Measurements from ENCODE around the gene ISG20L2. TPM values are rescaled to one million over a fixed set of nuclear protein-coding genes. Genes with fewer than 3 reads are reported as not detected.
"Not testable (repeated sequence)": the region's sequence is repeated elsewhere in the genome, so short reads cannot be mapped to it uniquely, and the experiment has no call there.

Gene ISG20L2, protein sequence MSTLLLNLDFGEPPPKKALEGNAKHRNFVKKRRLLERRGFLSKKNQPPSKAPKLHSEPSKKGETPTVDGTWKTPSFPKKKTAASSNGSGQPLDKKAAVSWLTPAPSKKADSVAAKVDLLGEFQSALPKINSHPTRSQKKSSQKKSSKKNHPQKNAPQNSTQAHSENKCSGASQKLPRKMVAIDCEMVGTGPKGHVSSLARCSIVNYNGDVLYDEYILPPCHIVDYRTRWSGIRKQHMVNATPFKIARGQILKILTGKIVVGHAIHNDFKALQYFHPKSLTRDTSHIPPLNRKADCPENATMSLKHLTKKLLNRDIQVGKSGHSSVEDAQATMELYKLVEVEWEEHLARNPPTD
- polyA plus RNA-seq, result 10 to 100 TPM in 2 of 3 donors, 1 to 10 TPM in 1; 9.3 to 17.1 (median 15.7) TPM

- WGBS, 3 donors, result 1% methylated on average over 55 to 57 of the region's 57 CpGs
Observed at GRCh38 chr1:156728599-156729462, at the start of gene ISG20L2. ISG20L2 (minus strand) TSS chr1:156728766; CDS start chr1:156727652, 1,114 bp downstream.

GRCh38 chr1:156777573-156777972 lies 49.0 kb upstream of the ISG20L2 start:
- no peak overlapping the region for H3K27ac ChIP-seq (ENCODE audit: low read depth, low read length)
- 40 to 65% (median 60%) methylated on average over 1 of the region's 1 CpG for WGBS, 3 donors

More at GRCh38 chr1:156728599-156729462, at the start of gene ISG20L2:
- peak within 1 kb of the TSS; percentile 90 for H3K27ac ChIP-seq (ENCODE audit: low read depth, low read length)

DNA sequence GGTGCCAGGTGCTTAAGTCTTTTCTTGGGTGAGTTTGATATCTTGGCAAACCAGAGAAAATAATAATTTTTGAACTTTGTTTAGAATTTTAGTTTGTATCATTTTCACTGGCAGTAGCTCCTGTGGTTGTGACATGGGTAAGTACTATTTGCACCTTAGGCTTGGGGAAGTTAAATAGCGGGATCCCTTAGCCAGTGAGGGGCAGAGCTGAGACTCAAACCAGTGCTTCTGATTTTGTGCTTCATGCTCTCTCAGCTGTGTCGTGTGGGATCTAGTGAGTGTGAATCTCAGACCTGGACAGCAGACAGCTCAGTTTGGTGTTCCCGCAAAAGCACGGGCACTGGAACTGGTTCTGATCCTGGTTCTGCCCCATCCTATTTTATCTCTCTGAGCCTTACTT lies 48.4 kb upstream of the ISG20L2 start:
- WGBS, 3 donors, result 68 to 73% (median 70%) methylated on average over 4 of the region's 4 CpGs
- no peak overlapping the region for H3K27ac ChIP-seq (ENCODE audit: low read depth, low read length)

- WGBS, 3 donors, result 86 to 90% (median 86%) methylated on average over 5 of the region's 5 CpGs
Observed at GRCh38 chr1:156775799-156776198, 47.2 kb upstream of the ISG20L2 start.

GRCh38 chr1:156773607-156774006 lies 45.0 kb upstream of the ISG20L2 start:
- no peak overlapping the region for H3K27ac ChIP-seq (ENCODE audit: low read depth, low read length)
- 88 to 94% (median 90%) methylated on average over 3 of the region's 3 CpGs for WGBS, 3 donors

More at GRCh38 chr1:156775799-156776198, 47.2 kb upstream of the ISG20L2 start:
- H3K27ac ChIP-seq (ENCODE audit: low read depth, low read length), result no peak overlapping the region

DNA sequence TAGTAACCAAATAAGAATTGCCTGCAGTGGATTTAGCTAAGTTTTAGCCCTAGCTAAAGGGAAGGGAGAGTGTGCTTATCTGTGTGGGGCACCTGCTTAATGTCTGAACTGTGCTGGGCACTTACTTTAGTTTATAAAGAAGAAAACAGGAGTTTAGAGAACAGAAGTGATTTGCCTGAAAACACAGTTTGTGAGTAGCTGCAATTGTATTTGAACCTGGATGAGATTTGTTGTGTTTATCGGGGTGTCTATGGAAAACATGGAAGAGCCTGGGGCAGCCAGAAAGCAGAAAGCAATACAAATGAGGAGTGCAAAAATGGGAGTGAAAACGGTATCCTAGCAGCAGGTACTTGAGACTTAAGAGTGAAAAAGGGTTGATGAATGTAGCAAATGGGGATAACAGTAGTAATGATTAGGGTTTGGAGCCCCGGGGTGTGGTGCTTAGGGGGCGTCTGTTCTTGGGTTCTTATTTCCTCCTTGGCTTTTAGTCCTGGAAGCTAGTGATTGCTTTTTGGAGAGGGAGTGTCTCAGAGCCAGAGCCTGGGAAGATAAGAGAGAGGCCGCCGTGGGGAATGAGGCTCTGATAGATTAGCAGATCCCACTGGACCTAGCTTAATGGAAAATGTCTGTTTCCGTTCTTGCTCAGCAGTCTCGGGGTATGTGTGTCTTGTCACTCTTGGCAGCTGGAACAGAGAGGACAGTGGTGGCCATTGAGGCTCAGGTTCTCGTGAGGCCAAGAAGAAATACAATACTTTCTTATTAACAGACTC lies 44.3 kb upstream of the ISG20L2 start:
- 42 to 53% (median 44%) methylated on average over 9 of the region's 9 CpGs for WGBS, 3 donors
- no peak overlapping the region for H3K27ac ChIP-seq (ENCODE audit: low read depth, low read length)

DNA sequence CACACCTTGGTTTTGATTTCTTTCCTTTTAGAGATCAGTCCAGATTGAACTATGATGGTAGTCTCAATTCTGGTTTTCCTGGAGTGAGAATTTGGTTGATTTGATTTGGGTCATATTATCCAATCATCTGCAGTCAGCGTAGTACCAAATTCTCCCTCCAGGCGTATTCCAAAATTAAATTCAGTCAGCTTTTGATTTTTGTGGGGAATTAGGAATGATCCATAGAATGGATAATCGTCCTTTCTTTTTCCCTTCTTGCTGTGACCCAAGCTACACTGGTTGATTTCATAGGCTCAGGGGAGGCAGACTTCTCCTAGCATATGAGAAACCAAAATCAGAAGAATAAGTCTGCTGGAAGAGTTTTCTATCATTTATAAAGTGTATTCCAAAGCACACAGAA lies 43.7 kb upstream of the ISG20L2 start:
- 83 to 94% (median 89%) methylated on average over 3 of the region's 3 CpGs for WGBS, 3 donors
- no peak overlapping the region for H3K27ac ChIP-seq (ENCODE audit: low read depth, low read length)

DNA sequence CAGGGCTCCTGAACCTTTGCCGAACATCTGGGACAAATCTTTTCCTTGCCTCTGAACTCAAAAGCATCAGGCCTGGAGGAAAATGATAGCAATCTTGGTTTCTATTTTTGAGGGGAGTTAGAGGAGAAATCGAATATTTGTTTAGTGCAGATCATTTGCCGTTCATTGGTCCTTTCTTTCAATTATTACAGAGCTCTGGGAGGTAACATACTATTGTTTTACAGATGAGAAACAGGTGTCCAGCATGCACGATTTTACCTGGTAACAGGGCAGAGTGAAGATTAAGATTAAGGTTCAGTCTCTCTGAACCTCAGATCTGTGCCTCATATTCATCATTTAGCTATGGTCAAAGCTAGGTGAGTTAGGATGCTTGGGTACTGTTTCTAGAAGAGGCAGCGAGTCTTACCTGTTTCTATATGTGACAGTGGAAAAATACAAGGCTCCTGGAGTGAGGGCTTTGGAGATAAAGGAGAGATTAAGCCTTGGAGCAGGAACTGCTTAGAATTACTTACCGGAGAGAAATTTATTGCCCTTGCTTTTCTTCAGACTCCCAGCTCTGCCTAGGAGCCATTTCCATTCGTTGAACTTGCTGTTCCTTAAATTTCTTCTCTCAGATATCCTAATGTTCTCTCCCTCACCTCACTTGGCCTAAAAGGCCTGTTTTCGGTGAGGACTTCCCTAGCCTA lies 40.2 kb upstream of the ISG20L2 start:
- H3K27ac ChIP-seq (ENCODE audit: low read depth, low read length), result no peak overlapping the region
- 14 to 31% (median 30%) methylated on average over 8 of the region's 8 CpGs for WGBS, 3 donors

GRCh38 chr1:156767879-156768604 lies 39.5 kb upstream of the ISG20L2 start:
- WGBS, 3 donors, result 0 to 1% (median 0%) methylated on average over 31 of the region's 31 CpGs

DNA sequence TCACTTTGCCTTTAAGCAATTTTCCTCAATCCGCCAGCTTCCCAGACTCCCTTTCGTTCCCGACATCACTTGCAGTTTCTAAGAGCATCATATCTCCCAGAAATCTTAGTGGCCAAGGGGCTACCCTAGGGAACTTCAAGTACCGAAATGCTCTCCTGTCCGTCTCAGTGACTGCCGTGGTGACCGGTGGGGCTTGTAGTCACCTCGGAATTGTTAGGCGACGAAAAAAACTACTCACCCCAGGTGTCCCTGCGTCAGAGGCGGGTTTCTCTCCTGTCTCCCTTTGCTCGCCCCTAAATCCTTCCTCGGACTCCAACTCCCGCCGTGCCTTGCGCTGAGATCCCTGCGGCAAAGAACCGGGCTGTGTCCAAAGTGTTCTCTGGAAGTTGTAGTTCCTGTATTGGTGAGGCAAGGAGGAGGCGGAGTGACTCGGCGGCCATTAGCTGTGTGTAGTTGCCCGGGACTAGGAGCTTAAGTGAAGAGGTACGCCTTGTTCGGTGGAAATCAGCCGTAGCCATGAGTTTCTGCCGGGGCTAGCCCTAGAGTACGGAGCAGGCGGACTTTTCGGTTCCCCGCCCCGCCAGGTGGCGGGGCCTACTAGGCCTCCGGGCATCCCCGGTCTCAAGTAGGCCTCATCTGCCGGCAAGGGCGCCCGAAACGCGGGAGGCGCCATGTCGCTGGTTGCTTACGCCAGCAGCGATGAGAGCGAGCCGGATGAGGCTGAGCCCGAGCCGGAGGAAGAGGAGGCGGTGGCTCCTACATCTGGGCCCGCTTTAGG lies 38.7 kb upstream of the ISG20L2 start, which contains the start of gene PRCC:
TSS of gene PRCC (plus strand) at position 435 of the 778 bp plus-strand sequence. CDS start at position 672, 237 bp downstream.
- 0% methylated on average over 49 to 50 of the region's 50 CpGs for WGBS, 3 donors

More at GRCh38 chr1:156767879-156768604, 39.5 kb upstream of the ISG20L2 start:
- H3K27ac ChIP-seq (ENCODE audit: low read depth, low read length), result no peak overlapping the region

GRCh38 chr1:156766298-156767100 lies 37.9 kb upstream of the ISG20L2 start:
- H3K27ac ChIP-seq (ENCODE audit: low read depth, low read length), result no peak overlapping the region
- 7 to 9% (median 9%) methylated on average over 14 of the region's 14 CpGs for WGBS, 3 donors

More for the DNA sequence above, 38.7 kb upstream of the ISG20L2 start, which contains the start of gene PRCC:
- H3K27ac ChIP-seq (ENCODE audit: low read depth, low read length), result peak within 1 kb of the TSS; percentile 45

DNA sequence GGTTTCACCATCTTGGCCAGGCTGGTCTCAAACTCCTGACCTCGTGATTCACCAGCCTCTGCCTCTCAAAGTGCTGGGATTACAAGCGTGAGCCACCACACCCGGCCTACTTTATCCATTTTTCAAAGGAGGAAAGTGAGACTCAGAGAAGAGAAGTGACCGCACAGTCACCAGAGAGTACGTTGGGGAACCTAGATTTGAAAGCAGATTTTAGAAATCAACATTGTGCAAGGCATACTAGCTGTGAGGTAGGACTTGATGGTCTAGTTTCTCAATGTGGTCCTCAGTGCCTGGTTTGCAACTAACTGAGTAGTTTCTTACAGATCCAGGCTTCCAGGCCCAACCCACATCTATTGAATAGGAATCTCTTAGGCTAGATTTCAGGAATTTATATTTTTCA lies 37.1 kb upstream of the ISG20L2 start:
- H3K27ac ChIP-seq (ENCODE audit: low read depth, low read length), result no peak overlapping the region
- WGBS, 3 donors, result 67 to 85% (median 74%) methylated on average over 5 of the region's 5 CpGs

GRCh38 chr1:156765136-156765535 lies 36.6 kb upstream of the ISG20L2 start:
- WGBS, 3 donors, result 93 to 98% (median 94%) methylated on average over 13 to 15 of the region's 15 CpGs
- not testable (repeated sequence) for H3K27ac ChIP-seq (ENCODE audit: low read depth, low read length)

- H3K27ac ChIP-seq (ENCODE audit: low read depth, low read length), result no peak overlapping the region
- WGBS, 3 donors, result 74 to 86% (median 83%) methylated on average over 4 of the region's 4 CpGs
Observed at GRCh38 chr1:156760796-156761104, 32.2 kb upstream of the ISG20L2 start.

- WGBS, 3 donors, result 65 to 73% (median 67%) methylated on average over 6 of the region's 6 CpGs
- H3K27ac ChIP-seq (ENCODE audit: low read depth, low read length), result no peak overlapping the region
Observed at GRCh38 chr1:156760092-156760795, 31.7 kb upstream of the ISG20L2 start.
